ENCODE results near the gene GOSR1. TPM values are rescaled to one million over a fixed set of nuclear protein-coding genes. Genes with fewer than 3 reads are reported as not detected.
"Not testable (repeated sequence)": the region's sequence is repeated elsewhere in the genome, so short reads cannot be mapped to it uniquely, and the experiment has no call there.

Gene GOSR1
- total RNA-seq, 6 experiments from 2014 or later, result 20.0 to 33.7 (median 27.1) TPM

DNA sequence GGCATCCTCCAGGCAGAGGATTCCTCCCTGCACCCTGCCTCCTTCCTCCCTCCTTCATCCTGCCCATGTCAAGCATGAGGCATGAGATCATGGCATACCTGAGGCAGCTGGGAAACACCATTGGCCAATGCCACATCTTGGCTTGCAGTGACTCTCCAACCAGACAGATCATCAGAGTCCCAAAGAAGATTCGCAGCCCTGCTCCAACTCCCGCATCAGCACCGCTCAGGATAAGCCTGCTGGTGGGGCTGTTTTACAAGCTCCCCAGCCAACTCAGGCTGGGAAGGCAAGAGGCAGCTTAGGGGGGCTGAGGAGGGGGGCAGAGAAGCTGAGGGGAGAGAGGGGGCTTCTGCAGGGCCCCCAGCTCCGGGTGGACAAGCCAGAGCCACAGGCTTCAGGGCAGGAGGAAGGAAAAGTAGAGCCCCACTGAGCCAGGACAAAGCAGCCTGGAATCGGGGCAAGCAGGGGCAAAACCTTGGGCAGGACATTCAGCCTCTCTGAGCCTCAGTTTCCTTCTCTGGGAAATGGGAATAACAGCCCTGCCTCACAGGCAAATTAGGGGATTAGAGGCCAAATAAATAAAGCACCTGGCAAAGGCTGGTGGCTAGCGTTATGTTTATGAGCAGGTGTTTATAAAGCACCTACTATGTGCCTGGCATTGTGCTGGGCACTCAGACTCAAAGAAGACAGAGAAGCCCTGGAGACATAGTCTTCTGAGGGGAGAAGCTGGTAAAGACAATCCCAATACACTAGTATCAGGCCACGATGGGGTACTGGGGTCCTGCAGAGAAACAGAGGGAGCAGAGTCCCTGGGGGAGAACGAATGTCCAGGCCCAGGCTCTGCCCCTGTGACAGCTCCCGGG, 88.1 kb downstream of the GOSR1 start:
- no peaks in the 10 kb centered on the region for H3K9me3 ChIP-seq
- WGBS (ENCODE audit: insufficient coverage, low coverage, low lambda C conversion rate, missing lambda C conversion rate), result 45% methylated on average over 3 of the region's 9 CpGs
- H3K4me1 ChIP-seq, result no peaks in the 10 kb centered on the region
- ATAC-seq (no peak), DNase-seq (no peak)
- no peaks in the 10 kb centered on the region for H3K36me3 ChIP-seq
- intact Hi-C loops (cut with DNase I), result no loop called here
- no peak overlapping the region for H3K4me3 ChIP-seq
- TF ChIP-seq, protein P1, sequence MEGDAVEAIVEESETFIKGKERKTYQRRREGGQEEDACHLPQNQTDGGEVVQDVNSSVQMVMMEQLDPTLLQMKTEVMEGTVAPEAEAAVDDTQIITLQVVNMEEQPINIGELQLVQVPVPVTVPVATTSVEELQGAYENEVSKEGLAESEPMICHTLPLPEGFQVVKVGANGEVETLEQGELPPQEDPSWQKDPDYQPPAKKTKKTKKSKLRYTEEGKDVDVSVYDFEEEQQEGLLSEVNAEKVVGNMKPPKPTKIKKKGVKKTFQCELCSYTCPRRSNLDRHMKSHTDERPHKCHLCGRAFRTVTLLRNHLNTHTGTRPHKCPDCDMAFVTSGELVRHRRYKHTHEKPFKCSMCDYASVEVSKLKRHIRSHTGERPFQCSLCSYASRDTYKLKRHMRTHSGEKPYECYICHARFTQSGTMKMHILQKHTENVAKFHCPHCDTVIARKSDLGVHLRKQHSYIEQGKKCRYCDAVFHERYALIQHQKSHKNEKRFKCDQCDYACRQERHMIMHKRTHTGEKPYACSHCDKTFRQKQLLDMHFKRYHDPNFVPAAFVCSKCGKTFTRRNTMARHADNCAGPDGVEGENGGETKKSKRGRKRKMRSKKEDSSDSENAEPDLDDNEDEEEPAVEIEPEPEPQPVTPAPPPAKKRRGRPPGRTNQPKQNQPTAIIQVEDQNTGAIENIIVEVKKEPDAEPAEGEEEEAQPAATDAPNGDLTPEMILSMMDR (IDR thresholded peaks at IDR 0.05), result no peak
- no peak for TF ChIP-seq POLR2A (IDR thresholded peaks at IDR 0.05)
- no peaks in the 10 kb centered on the region for H3K27me3 ChIP-seq
- H3K27ac ChIP-seq, result no peak overlapping the region

DNA sequence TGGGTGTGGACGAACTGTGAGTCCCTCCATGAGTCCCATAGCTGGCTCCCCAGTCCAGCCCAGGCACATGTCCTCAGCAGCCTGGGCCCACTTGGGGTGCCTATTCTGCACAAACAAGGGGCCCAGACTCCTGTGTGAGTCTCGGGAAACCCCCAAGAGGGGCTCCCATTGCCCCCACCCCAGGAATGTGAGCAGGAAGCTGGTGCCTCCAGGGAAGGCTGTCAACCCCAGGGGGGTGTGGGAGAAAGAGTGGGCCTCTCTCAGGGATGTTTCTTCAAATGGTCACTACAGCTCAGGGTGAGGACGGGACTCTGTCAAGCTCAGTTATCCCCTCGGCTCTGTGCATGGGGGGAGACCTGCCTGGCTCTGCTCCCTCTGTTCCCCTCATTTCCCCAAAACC, 88.9 kb downstream of the GOSR1 start:
- H3K9me3 ChIP-seq; H3K36me3 ChIP-seq; ATAC-seq; H3K4me3 ChIP-seq; H3K4me1 ChIP-seq; H3K27me3 ChIP-seq; DNase-seq; intact Hi-C loops (cut with DNase I); H3K27ac ChIP-seq: not testable (repeated sequence)
- no CpG with 5 or more reads among the region's 4 CpGs for WGBS (ENCODE audit: insufficient coverage, low coverage, low lambda C conversion rate, missing lambda C conversion rate)

DNA sequence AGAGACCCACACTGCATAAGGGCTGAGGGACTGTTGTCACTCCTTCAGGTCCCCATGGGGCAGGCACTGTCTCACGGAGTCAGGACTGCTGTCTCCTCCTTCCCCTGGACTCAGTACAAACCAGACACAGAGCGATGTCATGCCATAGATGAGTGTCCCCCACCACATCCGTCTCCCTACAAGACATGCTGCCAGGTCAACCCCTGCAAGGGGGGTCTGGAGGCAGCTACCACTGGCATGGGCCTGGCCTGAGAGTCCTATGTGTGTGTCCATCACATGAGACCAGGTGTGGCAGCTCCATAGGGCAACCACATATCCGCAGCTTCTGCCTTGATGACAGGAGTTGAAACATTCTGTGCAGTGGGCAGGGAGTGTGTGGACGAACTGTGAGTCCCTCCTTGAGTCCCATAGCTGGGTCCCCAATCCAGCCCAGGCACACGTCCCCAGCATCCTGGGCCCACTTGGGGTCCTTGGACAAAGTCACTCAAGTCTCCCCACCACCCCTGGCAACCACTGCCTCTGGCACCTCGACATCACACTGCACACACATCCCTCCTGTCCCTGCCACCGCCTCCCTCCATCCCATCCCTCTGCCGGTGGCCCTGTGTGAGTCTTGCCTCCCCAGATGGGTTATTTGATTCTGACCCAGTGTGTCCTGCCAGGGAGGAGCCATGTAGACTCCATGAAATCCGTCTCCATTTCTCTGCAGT, 89.5 kb downstream of the GOSR1 start:
- H3K4me1 ChIP-seq; DNase-seq; H3K4me3 ChIP-seq; H3K9me3 ChIP-seq; H3K36me3 ChIP-seq; H3K27me3 ChIP-seq; H3K27ac ChIP-seq; intact Hi-C loops (cut with DNase I): not testable (repeated sequence)
- ATAC-seq, result peak in 1 of 4 donors; percentile 39
- WGBS (ENCODE audit: insufficient coverage, low coverage, low lambda C conversion rate, missing lambda C conversion rate), result 45% methylated on average over 3 of the region's 10 CpGs

DNA sequence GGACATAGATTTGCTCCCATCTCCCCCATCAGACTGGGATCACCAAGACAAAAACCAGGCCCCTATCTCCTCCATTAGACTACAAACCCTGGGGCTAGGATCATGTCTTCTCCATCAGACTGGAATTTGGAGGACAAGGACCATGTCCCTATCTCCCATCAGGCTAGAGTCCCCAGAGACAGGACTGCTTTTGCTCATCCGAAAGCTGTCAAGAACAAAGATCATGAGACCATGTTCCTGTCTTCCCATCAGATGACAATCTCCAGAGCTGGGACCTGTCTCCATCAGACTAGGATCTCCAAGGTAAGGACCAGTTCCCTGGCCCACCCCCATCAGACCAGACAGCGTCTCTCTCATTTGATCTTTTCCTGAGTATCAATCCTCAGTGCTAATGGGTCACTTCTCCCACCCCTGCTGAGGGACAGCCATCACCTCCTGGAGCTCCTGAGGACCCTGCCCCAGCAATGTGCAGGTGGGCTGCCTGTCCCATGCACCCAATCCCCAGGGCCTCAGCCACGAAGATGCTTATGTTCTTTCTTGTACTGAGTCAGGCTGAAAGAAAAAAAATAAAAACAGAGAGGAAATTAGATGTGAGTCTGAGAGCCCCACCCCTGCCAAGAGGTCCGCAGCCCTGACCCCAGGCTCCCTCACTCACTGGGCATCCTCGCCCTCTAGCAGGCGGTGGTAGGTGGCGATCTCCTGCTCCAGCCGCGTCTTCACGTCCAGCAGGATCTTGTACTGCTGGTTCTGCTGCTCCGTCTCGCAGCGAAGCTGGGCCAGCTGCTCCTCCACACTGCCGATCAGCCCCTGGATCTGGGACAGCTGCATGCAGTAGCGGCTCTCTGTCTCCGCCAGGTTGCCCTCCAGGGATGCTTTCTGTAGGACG, 90.3 kb downstream of the GOSR1 start:
- no peak for ATAC-seq
- no peaks in the 10 kb centered on the region for H3K36me3 ChIP-seq
- no peaks in the 10 kb centered on the region for H3K9me3 ChIP-seq
- no peak overlapping the region for H3K27ac ChIP-seq
- intact Hi-C loops (cut with DNase I), result no loop called here
- no peaks in the 10 kb centered on the region for H3K4me1 ChIP-seq
- no peaks in the 10 kb centered on the region for H3K27me3 ChIP-seq
- no peak for DNase-seq
- H3K4me3 ChIP-seq, result no peak overlapping the region
- 77% methylated on average over 5 of the region's 17 CpGs for WGBS (ENCODE audit: insufficient coverage, low coverage, low lambda C conversion rate, missing lambda C conversion rate)
- TF ChIP-seq, protein P1 (IDR thresholded peaks at IDR 0.05), result no peak
- no peak for TF ChIP-seq POLR2A (IDR thresholded peaks at IDR 0.05)

DNA sequence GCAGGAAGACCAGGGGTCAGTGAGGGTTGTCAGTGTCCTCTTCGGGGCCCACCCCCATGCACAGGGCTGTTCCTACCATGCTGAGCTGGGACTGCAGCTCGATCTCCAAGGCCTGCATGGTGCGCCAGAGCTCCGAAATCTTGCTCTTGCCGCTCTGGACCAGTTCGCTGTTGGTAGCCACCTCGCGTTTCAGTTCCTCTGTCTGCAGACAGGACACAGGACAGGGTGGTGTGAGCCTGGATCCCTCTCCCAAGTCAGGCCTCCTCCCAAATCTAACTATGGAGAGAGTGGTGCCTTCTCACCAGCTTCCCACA, 90.9 kb downstream of the GOSR1 start:
- no peak for ATAC-seq

DNA sequence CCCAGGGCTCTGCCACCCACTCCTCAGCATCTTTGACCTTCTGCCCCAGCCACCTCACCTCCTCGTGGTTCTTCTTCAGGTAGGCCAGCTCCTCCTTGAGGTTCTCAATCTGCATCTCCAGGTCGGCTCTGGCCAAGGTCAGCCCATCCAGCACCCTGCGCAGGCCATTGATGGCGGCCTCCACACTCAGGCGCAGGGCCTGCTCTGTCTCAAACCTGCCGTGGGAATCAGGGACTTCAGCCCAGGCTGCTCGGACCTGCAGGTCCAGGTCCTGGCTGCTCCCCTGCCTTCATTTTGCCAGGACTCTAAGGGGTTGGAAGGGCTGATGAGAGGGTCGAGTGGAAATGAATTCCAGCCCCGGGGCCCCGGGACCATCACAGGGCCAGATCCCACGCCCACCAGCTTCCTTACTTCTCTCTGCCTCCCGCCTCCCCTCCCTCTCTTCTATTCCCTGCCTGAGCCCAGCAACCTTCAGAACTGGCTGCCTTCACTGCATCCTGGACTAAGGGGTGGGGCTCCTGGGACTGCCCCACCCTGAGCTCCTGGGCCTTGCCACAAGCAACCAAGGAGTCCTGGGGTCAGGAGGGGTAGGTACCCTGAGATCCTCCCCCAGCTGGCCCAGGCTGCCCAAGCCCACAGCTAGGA, 92.4 kb downstream of the GOSR1 start:
- H3K36me3 ChIP-seq; ATAC-seq; H3K27ac ChIP-seq; H3K27me3 ChIP-seq; H3K9me3 ChIP-seq; DNase-seq; H3K4me1 ChIP-seq; H3K4me3 ChIP-seq; intact Hi-C loops (cut with DNase I): not testable (repeated sequence)
- 62% methylated on average over 7 of the region's 12 CpGs for WGBS (ENCODE audit: insufficient coverage, low coverage, low lambda C conversion rate, missing lambda C conversion rate)

More for the DNA sequence above, 90.9 kb downstream of the GOSR1 start:
- Histone ChIP-seq H3K9me3 (no peaks in the 10 kb centered on the region), H3K27me3 (no peaks in the 10 kb centered on the region), H3K4me1 (no peaks in the 10 kb centered on the region), H3K36me3 (no peaks in the 10 kb centered on the region), H3K4me3 (no peak overlapping the region), H3K27ac (no peak overlapping the region)
- DNase-seq, result no peak
- intact Hi-C loops (cut with DNase I), result no loop called here
- no peak for TF ChIP-seq POLR2A (IDR thresholded peaks at IDR 0.05)
- TF ChIP-seq, protein P1 (IDR thresholded peaks at IDR 0.05), result no peak
- WGBS (ENCODE audit: insufficient coverage, low coverage, low lambda C conversion rate, missing lambda C conversion rate), result 60% methylated on average over 1 of the region's 8 CpGs

Measured in right lobe of liver (tissue), 6 donors.